Activated CD8-positive, alpha-beta memory T cell treated with anti-CD3 and anti-CD28 coated beads for 4 hours (primary cell): ENCODE measurements around the gene NFX1.
"Not testable (repeated sequence)": the region's sequence is repeated elsewhere in the genome, so short reads cannot be mapped to it uniquely, and the experiment has no call there.

Experiments
- DNase-seq, 2 donors: peaks; one replicate each; pipeline ENCODE4 v3.0.0-alpha.2; 2020; ENCODE audit warnings: low read depth in 2 of 2

NFX1 gene

DNA sequence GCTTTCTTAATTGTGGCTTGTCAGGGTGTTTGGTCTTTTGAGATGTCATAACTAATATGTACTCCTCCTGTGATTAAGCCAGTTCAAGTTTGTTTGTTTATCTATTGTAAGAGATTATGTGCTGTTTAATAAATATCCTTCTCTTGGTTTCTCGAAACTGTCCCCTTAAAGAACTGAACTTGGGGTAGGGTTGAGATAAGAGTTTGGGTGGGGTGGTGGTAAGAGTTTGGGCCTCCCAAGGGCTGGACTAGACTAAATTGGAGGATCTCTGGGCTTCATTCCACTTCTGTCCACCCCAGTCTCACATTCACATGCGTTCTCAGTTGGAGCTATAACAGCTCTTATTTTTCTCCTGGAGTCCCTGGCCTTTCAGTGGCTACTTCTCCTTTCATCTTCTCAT lies 73.8 kb downstream of the NFX1 start:
- DNase-seq: no peak

DNA sequence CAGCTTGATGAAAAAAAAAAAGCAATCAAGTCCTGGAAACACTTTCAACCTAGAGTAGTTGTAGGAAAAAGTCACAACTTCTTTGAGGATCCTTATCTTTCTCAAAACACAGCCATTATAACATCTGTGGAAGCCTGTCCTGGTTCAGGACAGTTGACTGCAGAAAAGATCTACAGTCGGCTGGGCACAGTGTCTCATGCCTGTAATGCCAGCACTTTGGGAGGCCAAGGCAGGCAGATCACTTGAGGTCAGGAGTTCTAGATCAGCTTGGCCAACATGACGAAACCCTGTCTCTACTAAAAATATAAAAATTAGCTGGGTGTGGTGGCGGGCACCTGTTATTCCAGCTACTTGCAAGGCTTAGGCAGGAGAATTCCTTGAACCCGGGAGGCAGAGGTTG lies 74.5 kb downstream of the NFX1 start:
- not testable (repeated sequence) for DNase-seq

DNA sequence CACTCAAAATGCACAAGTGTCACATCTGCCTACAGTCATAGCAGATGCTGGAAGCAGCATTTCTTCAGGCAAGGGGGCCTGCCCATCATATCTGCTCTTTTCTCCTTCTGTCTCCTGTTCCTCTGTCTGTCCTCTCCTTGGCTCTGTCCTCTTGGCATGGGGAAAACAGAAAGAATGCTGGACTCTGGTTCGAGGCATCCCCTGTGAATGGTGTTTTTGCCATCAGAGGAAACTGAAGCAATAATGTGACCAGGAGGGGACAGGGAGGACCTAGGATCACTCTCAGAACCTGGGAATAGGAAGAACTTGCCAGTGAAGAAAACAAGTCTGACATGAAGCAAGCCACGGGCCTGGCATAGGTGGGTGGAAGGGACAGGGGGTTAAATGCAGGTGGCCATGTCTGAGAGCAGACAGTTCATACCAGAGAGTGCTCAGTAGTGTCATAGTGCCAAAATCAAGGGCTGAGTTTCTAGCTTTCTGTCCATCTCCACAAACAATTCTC lies 76.7 kb downstream of the NFX1 start:
- no peak for DNase-seq

DNA sequence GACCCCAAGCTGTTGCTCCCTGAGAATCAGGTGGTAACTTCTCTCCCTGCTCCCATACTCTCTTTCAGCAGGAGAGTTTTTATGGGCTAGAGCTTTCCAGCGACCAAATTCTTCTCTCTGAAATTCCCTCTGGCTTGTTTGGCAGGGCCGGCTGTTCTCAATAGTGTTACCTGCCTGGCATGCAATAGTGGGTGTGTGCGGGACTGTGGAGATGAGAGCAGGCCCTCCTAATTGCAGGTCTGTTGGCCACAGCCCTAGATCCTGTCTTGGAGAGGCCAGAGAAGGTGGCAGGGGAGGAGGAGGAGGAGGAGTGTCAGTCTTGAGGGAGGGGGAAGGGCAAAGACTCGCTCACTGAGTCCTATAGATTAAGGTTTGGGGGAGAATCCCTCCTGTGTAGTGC lies 82.6 kb downstream of the NFX1 start:
- DNase-seq: no peak

DNA sequence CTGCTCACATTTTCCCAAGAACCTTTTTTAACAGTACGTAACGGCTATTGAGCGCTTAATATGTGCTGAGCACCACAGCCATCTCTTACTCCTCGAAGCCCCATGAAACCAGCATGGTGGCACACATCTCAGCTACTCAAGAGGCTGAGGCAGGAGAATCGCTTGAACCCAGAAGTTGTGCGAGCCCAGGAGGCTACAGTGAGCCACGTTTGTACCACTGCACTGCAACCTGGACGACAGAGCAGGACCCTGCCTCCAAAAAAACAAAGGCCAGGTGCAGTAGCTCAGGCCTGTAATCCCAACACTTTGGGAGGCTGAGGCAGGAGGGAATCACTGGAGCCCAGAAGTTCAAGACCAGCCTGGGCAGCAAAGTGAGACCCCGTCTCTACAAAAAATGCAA lies 83.9 kb downstream of the NFX1 start:
- no peak for DNase-seq

DNA sequence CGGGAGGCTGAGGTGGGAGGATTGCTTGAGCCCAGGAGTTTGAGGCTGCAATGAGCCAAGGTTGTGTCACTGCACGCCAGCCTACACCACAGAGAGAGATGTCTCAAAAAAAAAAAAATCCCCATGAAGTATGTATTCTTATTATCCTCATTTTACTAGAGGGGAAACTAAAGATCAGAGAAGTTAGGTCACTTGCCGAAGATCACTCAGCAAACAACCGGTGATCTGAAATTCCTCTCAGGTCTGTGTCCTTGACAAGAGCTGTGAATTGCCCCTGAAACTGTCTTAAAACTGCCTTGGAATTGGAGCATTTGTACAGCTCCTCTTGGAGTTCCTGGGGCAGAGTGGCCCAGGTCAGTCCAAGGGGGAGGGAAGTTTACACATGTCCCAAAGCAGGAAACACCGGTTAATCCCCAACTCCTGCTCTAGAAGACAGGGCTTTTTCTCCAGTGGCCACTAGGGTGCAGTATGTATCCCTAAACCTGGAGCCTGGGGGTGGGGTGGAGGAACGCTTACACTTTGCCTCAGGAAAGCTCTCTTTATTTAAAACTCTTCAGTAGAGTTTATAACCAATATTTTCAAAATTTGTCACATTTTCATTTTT lies 84.4 kb downstream of the NFX1 start:
- peak; percentile 20 to 28 for DNase-seq

DNA sequence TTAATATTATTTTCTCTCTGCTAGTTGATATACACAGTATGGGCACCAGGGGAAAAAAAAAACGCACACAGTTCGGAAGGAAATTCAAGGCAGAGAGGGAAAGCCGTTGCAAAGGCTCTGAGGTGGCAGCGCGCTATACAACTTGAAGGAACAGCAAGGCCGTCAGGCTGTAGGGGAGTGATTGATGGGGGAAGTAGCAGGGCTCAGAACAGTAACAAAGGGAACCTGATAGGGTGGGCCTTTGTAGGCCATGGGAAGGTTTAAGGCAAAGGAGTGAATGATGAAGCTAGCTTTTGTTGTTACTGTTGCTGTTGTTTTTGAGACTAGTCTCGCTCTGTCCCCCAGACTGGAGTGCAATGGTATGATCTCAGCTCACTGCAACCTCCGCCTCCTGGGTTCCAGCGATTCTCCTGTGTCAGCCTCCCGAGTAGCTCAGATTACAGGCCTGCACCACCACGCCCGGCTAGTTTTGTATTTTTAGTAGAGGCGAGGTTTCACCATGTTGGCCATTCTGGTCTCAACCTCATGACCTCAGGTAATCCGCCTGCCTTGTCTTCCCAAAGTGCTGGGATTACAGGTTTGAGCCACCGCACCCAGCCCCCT lies 85.0 kb downstream of the NFX1 start:
- DNase-seq: no peak

DNA sequence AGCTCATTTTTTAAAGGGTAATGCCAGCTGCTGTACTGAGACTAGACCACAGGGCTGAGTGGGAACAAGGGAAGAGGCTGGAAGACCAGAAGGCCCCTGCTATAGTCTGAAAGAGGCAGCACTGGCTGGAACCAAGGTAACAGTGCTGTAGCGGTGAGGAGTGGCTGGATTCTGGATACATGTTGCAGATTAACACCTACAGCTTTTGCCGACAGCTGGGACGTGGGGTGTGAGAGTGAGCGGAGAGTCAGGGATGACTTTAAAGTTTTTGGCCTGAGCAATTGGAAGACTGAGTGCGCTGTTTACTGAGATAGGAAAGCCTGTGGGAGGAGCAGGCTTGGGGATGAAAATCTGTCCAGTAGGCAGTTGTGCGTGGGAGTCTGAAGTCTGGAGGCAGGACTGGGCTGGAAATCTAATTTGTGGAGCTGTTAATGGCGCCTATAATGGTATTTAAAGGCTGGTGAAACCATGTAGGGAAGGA lies 85.6 kb downstream of the NFX1 start:
- no peak for DNase-seq

DNA sequence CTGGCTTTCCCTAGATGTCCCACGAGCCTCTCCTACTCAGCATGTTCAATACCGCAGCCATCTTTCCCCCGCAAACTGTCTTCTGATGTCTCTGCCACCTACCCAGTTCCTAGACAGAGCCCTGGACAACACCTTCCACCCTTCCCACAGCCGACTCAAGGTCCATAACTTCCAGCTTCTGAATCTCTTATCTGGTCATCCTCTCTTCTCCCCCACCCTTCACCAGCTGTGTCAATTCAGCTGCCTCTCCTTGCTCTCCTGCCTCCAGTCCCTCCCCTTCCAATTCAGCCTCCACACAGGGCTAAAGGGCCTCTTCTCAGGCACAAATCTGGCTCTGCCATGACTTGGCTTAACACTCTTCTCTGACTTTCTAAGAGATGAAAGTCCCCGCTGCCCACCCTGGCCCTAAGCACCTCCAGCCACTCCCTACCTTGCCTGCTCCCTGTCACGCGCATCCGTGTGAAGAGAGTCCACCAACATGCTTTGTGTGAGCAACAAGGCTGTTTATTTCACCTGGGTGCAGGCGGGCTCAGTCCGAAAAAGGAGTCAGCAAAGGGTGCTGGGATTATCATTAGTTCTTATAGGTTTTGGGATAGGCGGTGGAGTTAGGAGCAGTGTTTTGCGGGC lies 86.9 kb downstream of the NFX1 start:
- DNase-seq: no peak

DNA sequence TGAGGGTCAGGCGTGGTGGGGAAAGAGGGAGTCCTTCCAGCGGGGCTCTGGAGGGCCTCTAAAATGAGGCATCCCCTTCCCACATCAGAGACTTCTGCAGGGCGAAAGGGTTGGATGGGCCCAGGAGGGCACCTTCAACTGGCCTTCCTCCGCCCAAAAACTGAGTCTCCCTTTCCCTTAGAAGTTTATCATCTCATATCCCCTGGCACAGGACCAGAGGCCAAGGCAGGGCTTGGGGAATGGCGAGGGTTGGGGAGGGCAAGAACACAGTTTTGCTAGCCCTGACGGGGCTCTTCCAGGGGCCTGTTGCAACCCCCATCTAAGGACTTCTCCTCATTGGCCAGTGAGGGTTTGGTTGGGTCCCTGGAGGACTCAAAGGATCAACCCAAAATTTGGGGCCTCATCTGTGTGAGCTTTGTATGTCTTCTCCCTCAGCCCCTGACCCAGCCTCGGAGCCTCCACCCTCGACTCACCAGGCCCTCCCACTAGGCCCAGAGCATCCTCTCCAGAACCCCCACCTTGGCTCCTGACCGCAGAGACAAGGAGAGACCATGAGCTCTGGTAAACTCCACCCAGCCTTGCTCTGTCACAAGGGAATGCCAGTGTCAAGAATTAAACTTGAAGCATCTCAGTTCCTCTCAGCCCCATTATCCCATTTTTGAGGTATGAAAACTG lies 87.9 kb downstream of the NFX1 start:
- DNase-seq: no peak

DNA sequence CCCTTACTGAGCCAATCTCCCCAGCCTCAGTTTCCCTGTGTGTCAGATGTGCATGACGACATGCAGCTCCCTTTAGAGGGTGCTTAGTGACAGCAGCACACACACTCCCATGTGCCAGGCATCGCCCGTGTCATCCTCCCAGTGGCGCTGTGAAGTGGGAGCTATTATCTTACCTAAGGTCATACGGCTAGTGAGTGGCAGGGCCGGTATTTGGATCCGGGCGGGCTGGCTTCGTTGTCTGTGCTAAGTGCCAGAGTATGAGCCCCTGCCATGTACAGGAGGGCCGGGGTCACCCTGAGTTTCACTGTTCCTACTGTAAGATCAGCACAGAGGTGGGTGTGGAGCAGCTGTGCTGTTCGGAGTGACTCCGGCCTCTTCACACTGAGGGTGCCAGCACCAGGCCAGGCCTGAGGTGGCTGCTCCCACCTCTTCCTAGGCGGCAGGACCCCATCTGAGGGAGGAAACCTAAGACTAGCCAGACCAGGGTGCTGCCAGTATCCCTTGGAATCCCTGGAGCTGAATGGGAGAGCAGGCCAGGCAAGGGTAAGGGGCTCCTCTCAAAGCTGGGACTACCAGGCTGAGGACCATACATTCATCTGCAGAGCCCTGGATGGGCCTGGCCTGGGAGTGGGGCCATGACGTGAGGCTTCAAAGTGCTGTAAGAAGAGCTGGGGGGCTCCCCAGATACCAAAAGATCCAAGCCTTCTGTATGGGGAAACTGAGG lies 89.5 kb downstream of the NFX1 start:
- DNase-seq: no peak

DNA sequence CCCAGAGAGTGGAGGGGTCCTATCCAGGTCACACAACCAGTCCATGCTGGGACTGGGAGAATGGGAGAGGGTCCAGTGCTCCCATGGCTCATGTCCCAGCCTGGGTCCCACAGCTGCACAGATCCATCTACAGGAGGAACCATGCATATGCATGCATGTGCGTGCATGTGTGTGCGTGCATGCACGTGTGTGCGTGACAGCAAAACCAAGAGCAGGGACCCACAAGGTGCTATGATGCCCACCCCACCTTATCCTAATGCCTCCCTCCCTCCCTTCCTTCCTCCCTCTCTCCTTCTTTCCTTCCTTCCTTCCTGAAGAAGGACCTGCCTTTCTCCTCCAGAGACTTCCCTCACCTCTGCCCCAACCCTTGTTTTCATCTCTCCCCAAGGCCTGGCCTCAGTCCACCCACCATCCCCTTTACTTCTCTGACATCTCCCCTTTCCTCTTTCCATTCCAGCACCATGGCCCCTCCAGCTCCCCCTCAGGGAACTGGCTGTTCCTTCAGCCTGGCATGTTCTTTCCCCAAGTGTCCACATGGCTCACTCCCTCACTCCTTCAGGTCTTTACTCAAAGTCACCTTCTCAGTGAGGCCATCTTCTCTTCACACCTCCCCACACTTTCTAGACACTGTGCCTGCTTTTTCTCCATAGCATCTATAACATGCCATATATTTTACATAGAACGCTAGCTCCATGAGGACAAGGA lies 90.2 kb downstream of the NFX1 start:
- DNase-seq: no peak

DNA sequence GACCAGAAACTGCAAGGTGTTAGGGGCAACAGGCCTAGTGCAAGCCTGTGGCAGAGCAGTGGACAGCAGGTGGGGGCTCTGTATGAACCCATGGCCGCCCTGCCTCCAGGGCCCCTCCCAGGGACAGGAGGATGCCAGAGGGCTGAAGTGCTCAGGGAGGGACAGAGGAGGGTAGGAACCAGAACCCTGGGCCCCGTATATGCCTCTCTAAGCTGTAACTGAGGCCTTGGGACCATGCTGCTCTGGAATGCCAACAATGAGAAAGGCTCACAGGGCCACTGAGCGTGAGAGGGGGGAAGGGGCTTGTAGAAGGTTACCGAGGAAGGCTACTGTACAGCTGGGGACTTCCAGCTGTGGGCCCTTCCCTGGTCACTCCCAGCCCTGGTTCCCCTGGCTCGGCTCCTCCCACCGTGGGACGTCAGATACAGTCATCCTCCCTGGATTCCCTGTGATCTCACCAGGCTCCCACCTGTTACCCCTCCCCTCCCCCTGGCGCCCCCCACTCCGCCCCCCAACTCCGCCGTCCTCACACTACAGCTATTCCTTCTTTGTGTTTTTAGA lies 91.0 kb downstream of the NFX1 start:
- no peak for DNase-seq

DNA sequence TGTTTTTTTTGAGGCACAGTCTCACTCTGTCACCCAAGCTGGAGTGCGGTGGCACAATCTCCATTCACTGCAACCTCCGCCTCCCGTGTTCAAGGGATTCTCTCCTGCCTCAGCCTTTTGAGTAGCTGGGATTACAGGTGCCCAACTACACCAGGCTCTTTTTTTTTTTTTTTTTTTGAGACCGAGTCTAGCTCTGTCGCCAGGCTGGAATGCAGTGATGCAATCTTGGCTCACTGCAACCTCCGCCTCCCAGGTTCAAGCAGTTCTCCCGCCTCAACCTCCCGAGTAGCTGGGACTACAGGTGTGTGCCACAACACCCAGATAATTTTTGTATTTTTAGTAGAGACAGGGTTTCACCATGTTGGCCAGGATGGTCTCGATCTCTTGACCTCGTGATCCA lies 92.1 kb downstream of the NFX1 start:
- not testable (repeated sequence) for DNase-seq

DNA sequence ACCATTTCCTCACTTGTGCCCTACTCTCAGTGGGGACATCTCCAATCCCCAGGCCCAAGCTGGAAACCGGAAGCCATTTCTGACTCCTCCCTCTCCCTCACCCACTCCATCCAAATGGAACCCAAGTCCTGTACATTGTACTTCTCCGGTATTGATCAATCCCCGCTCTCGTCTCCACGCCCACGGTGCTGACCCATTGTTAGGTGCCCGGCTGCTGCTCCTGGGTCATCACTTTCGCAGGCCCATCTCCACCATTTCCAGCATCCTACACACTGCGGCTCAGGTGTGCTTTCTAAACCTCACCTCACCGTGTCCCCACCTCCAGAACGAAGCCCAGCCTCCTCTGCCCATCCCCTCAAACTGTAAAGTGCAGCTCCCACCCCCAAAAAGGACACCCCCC lies 93.1 kb downstream of the NFX1 start:
- not testable (repeated sequence) for DNase-seq

DNA sequence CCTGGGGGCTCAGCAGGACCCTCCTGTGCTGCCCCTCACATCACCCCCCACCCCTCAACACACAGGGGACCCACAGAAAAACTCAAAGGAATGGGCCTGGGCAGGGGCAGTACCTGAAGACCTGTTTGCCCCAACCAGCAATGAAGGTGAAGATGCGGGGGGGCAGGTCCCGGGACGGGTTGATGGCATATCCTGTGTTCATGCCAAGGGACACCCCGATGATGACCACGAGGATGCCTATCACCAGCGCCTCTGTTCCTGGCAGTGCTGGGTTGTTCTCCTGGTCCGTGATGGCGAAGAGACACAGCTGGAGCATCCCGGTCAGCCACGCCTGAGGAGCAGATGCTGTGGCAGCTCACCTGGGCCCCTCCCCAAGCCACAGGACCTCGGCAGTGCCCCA lies 95.2 kb downstream of the NFX1 start:
- DNase-seq: not testable (repeated sequence)

DNA sequence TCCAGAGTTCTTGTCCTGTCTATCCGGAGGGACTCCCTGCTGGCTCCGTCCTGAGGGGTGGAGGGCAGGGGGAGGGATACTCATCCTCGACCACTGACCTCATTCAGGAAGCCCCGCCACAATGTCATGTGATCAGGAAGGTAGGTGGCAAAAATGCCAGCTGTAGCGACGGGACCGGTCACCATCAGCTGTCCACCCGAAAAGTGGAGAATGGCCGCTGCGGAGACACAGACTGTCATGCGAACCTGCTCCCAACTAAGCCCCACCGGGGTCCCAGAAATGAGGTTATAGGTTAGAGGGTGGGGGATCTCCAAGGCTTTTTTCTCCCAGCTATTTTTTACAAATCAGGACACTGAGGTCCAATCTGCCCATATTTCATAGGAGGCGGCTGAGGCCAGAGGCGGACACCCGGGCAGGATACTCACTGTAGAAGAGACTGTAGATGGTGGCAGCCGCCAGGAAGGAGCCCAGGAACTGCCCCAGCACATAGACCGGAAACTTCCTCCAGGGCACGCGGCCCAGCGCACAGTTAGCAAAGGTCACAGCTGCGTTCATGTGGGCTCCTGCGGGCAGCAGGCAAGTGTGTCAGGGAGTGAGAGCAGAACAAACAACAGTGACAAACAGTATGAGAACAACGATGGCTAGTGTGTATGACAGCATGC lies 95.8 kb downstream of the NFX1 start:
- DNase-seq: not testable (repeated sequence)

DNA sequence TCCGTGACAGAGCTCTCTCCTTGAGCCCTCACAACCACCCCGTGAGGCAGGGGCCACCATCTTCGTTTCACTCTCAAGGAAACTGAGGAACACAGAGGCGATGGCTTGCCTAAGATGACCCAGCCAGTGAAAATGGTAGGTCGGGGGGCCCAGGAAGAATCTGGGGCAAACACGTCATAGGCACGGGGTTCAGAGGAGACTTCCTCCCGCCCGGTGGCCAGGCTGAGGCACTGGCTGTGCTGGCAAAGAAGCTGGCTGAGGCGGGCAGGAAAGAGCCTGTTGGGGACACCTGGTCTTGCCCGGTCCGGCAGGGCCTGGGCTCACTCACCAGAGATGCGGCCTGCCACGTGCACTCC lies 96.3 kb downstream of the NFX1 start:
- DNase-seq: not testable (repeated sequence)

DNA sequence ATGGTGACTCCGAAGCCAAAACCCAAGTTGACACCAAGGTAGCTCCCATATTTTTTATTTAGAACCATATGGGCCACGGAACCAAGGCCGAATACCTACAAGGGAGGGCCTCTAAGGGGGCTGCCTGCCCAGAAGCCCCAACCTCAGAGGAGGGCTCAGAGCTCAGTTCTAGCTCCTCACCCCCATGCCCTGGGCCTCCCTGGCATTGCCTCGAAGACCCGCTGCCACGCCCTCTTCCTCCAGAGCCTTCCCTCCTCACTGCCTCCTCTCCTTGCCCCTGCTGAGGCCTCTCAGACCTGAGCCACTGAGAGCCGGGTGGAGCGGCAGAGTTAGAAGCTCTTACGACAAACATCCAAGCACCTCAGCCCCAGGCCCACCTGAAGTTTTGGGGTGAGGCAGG lies 96.7 kb downstream of the NFX1 start:
- DNase-seq: not testable (repeated sequence)
